HepG2 (cell line): ENCODE results near the gene NKAIN2. TPM values are rescaled to one million over a fixed set of nuclear protein-coding genes. Genes with fewer than 3 reads are reported as not detected.
A peak's percentile ranks its signal among the peaks of the same experiment; 100 is the strongest.

Source experiments
- ATAC-seq: fragments of 200-7000 bp; cut with Tn5 transposase; 3 replicates; pipeline ENCODE4 v1.9.1; 2020; ENCODE audit warnings: mild to moderate bottlenecking, moderate library complexity
- BruUV-seq: library from RNA; stranded (reverse); fragments of 400-500 nt; replicated peaks from 2 replicates; lab custom pipeline; 2021; lab: Mats Ljungman, UMichigan
- CTCF ChIA-PET: fragments of 300-600 bp; formaldehyde crosslinking; extraction: SDS; loops from one replicate; lab custom pipeline; 2021; ENCODE audit warnings: low total read pairs, inconsistent platforms, low intra/inter-chr PET ratio; lab: Yijun Ruan, JAX
- POLR2A ChIA-PET: fragments of 350-600 bp; sonication (Branson Sonifier 250); formaldehyde crosslinking; loops from one replicate; lab custom pipeline; 2020; ENCODE audit warnings: antibody characterized with exemption, inconsistent platforms; lab: Yijun Ruan, JAX
- DNase-seq: peaks from one replicate; pipeline ENCODE4 v3.0.0-alpha.2; 2015; ENCODE audit warnings: low spot score
- FAIRE-seq: peaks from 3 replicates; lab custom pipeline; 2011; peaks lifted over from hg19 to GRCh38; lab: Jason Lieb, UNC
- H2AFZ ChIP-seq: one replicate; pipeline ENCODE4 v1.6.1; 2011; ENCODE audit warnings: low read length, inconsistent platforms
- H3K27ac ChIP-seq: fragments of 300-600 bp; 3 replicates; pipeline ENCODE4 v1.8.0; 2011; ENCODE audit warnings: mixed run types, mild to moderate bottlenecking, mixed read lengths, low read length, inconsistent platforms; ENCODE audit not compliant: insufficient read depth; ENCODE audit errors: extremely low read length
- H3K27me3 ChIP-seq, 2 experiments: fragments of 200-600 bp in 1 of 2; 2 replicates in 1 of 2; 3 replicates in 1 of 2; pipeline versions ENCODE4 v1.6.0 to v1.8.0; 2011; ENCODE audit warnings: low read length in 2 of 2, mild to moderate bottlenecking in 2 of 2, moderate library complexity in 2 of 2, inconsistent platforms in 1 of 2; ENCODE audit not compliant: insufficient read depth in 2 of 2, control insufficient read depth in 1 of 2
- H3K36me3 ChIP-seq, 2 experiments: fragments of 200-600 bp in 1 of 2; replicated peaks in 1 of 2; 2 replicates in 1 of 2; 3 replicates in 1 of 2; pipeline versions ENCODE4 v1.5.1 to v1.8.0; 2011; ENCODE audit warnings: low read length in 2 of 2, inconsistent platforms in 1 of 2; ENCODE audit not compliant: insufficient read depth in 2 of 2, control insufficient read depth in 1 of 2
- H3K4me1 ChIP-seq: 2 replicates; pipeline ENCODE4 v1.5.1; 2012; ENCODE audit warnings: low read length, inconsistent platforms; ENCODE audit not compliant: insufficient read depth
- H3K4me2 ChIP-seq: 2 replicates; pipeline ENCODE4 v1.6.0; 2011; ENCODE audit warnings: low read depth, low read length, inconsistent platforms
- H3K4me3 ChIP-seq, 3 experiments: fragments of 200-600 bp in 1 of 3; sonication (generic), shearing (Covaris generic) in 1 of 3; replicated peaks in 1 of 3; 2 replicates each; pipeline ENCODE4 v1.5.1; 2011 to 2016; ENCODE audit warnings: low read length in 3 of 3, inconsistent platforms in 2 of 3, low read depth in 2 of 3, mild to moderate bottlenecking in 2 of 3, control low read depth in 1 of 3, mixed read lengths in 1 of 3; ENCODE audit not compliant: insufficient read depth in 1 of 3
- H3K79me2 ChIP-seq: one replicate; pipeline ENCODE4 v1.6.1; 2011; ENCODE audit warnings: low read length, inconsistent platforms; ENCODE audit not compliant: insufficient read depth
- H3K9ac ChIP-seq: 2 replicates; pipeline ENCODE4 v1.6.0; 2011; ENCODE audit warnings: mild to moderate bottlenecking, low read depth, low read length, inconsistent platforms; ENCODE audit not compliant: insufficient read depth
- H3K9me3 ChIP-seq: 2 replicates; pipeline ENCODE4 v1.5.1; 2012; ENCODE audit warnings: mild to moderate bottlenecking, low read length
- H4K20me1 ChIP-seq: 2 replicates; pipeline ENCODE4 v1.6.0; 2011; ENCODE audit warnings: inconsistent platforms, mild to moderate bottlenecking, low read length, moderate library complexity; ENCODE audit not compliant: insufficient read depth
- ARNT2 ChIP-seq: sonication (generic); formaldehyde crosslinking; IDR thresholded peaks from 2 replicates; pipeline ENCODE4 v1.8.0; 2022; ENCODE audit warnings: mild to moderate bottlenecking, low read depth, missing genetic modification reagents, moderate library complexity
- ASH2L ChIP-seq: fragments of 300-600, 200-600 bp; sonication (generic); IDR thresholded peaks from 2 replicates; pipeline ENCODE4 v1.7.0; 2017; ENCODE audit warnings: low read depth, mild to moderate bottlenecking, moderate library complexity, mixed read lengths, low read length; ENCODE audit not compliant: insufficient read length
- CENPX ChIP-seq: sonication (generic); formaldehyde crosslinking; IDR thresholded peaks from 2 replicates; pipeline ENCODE4 v1.9.0; 2021; ENCODE audit warnings: mild to moderate bottlenecking, missing genetic modification reagents, moderate library complexity
- MAFF ChIP-seq: IDR thresholded peaks from 2 replicates; pipeline ENCODE4 v1.6.1; 2011; ENCODE audit warnings: low read depth, low read length, improper control_type of control experiment
- MAFK ChIP-seq, 2 experiments: IDR thresholded peaks in 1 of 2; conservative IDR thresholded peaks in 1 of 2; 2 replicates each; pipeline ENCODE4 v1.6.1; 2011; ENCODE audit warnings: improper control_type of control experiment in 2 of 2, low read length in 2 of 2
- RFXANK ChIP-seq: IDR thresholded peaks from 2 replicates; pipeline ENCODE4 v1.6.1; 2016
- SNRNP70 ChIP-seq: fragments of 200-400 bp; formaldehyde crosslinking; IDR thresholded peaks from 2 replicates; pipeline ENCODE4 v1.6.1; 2017; ENCODE audit warnings: mild to moderate bottlenecking, low read depth, low read length, moderate library complexity
- THAP11 ChIP-seq: IDR thresholded peaks from 2 replicates; pipeline ENCODE4 v1.6.1; 2016; ENCODE audit warnings: missing biosample characterization, missing genetic modification reagents
- ZNF569 ChIP-seq: sonication (generic); formaldehyde crosslinking; IDR thresholded peaks from 2 replicates; pipeline ENCODE4 v1.5.0; 2020; ENCODE audit warnings: mild to moderate bottlenecking, missing genetic modification reagents, moderate library complexity, borderline replicate concordance
- ZNF570 ChIP-seq: sonication (generic); formaldehyde crosslinking; IDR thresholded peaks from 2 replicates; pipeline ENCODE4 v1.4.0; 2020; ENCODE audit warnings: mild to moderate bottlenecking, missing genetic modification reagents, borderline replicate concordance
- WGBS: methylation state at CpG from one replicate; pipeline ENCODE4 v1.1.6; 2017; ENCODE audit warnings: low lambda C conversion rate; 5-methylcytosine and 5-hydroxymethylcytosine counted together
- in situ Hi-C: cut with HindIII; loops from 2 replicates; pipeline ENCODE4 v1.10.0; 2017; ENCODE audit warnings: low pct_unique_long_range_greater_than_20kb; ENCODE audit not compliant: extremely low pct_ligation_motif_present
- intact Hi-C: fragments of 100-400 bp; cut with micrococcal nuclease; formaldehyde crosslinking; loops from one replicate; pipeline ENCODE4 v1.10.0; 2022; ENCODE audit not compliant: unreplicated experiment
- polyA plus RNA-seq, 8 experiments: library from polyadenylated mRNA; depleted of rRNA in 3 of 8; stranded (reverse) in 7 of 8; unstranded in 1 of 8; fragments of >200 nt; fragmentation: Illumina TruSeq in 4 of 8; extraction: Trizol in 4 of 8; gene quantifications; 2 replicates each; pipeline versions ENCODE4 v1.2.1 to v1.2.3, GENCODE V29; 2011 to 2016; ENCODE audit warnings: low read depth in 4 of 8, missing spikeins in 1 of 8, mixed read lengths in 1 of 8; ENCODE audit not compliant: insufficient read depth in 1 of 8
- total RNA-seq, 5 experiments: library from RNA; depleted of rRNA; stranded (reverse); fragments of >200 nt; fragmentation: Illumina TruSeq; extraction: Trizol; gene quantifications; 2 replicates each; pipeline ENCODE4 v1.2.3, GENCODE V29; 2016; ENCODE audit warnings: low read depth in 1 of 5
- TF ChIP-seq, protein P1 (sequence below): sonication (generic); formaldehyde crosslinking; IDR thresholded peaks from 2 replicates; pipeline ENCODE4 v1.5.0; 2020; ENCODE audit warnings: mild to moderate bottlenecking, missing genetic modification reagents

The NKAIN2 gene
- total and polyA plus RNA-seq, 2 of the 13 experiments (the other 11 are each of a cell fraction or from before 2014, with no cell fraction given), result not detected

GRCh38 chr6:123838505-123839234, 35.0 kb downstream of the NKAIN2 start (continued):
- TF ChIP-seq ARNT2 (CRISPR knock-in tag) (no peak), CENPX (CRISPR knock-in tag) (no peak), THAP11 (CRISPR knock-in tag) (no peak), ZNF569 (CRISPR knock-in tag) (no peak), SNRNP70 (no peak), ASH2L (no peak), RFXANK (CRISPR knock-in tag) (no peak)
- TF ChIP-seq, protein P1, sequence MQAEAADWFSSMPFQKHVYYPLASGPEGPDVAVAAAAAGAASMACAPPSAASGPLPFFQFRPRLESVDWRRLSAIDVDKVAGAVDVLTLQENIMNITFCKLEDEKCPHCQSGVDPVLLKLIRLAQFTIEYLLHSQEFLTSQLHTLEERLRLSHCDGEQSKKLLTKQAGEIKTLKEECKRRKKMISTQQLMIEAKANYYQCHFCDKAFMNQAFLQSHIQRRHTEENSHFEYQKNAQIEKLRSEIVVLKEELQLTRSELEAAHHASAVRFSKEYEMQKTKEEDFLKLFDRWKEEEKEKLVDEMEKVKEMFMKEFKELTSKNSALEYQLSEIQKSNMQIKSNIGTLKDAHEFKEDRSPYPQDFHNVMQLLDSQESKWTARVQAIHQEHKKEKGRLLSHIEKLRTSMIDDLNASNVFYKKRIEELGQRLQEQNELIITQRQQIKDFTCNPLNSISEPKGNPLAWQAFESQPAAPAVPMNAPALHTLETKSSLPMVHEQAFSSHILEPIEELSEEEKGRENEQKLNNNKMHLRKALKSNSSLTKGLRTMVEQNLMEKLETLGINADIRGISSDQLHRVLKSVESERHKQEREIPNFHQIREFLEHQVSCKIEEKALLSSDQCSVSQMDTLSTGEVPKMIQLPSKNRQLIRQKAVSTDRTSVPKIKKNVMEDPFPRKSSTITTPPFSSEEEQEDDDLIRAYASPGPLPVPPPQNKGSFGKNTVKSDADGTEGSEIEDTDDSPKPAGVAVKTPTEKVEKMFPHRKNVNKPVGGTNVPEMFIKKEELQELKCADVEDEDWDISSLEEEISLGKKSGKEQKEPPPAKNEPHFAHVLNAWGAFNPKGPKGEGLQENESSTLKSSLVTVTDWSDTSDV (CRISPR knock-in tag), result no peak

DNA sequence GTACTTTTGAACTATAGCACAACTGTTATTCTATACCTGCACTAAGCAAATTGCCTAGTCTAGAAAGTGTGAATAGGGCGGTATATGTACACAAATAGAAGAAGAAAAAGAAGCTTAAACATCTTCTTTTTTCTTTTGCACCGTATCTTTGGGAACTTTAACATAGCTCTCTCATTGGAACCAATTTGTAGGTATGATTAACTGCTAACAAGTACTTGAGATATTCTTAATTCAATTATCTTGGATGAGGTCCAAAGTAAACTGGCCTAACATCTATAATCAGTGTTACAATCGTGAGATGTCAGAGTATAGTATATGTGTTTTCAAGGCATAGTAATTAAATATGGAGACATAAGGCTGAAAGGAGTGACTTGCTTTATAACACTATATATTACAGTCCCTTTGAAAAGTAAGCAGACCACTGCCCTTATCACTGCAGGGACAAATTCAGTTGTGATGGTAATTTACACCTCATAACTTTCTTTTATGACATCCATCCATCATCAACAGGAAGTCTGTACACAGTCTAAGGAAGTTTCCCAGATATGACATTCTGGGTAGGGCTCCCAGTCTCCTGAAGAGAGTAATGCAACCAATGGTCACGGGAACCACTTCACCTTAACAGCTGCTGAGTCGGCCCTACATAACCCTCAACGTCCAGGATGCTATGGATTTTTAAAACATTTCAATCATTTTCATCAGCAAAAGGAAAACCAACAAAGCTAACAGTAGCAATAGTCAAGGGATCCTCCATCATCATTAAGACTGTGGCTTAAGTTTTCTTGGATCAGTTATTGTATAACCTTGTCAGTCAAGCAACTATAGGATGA, 37.6 kb downstream of the NKAIN2 start:
- ChIA-PET POLR2A (no interaction called here), CTCF (no interaction called here)
- Histone ChIP-seq H3K9ac (no peak overlapping the region), H2AFZ (no peak overlapping the region), H3K4me1 (no peaks in the 10 kb centered on the region), H3K4me2 (no peak overlapping the region), H3K4me3 (no peak overlapping the region), H4K20me1 (no peaks in the 10 kb centered on the region), H3K36me3 (no peaks in the 10 kb centered on the region), H3K27me3 (no peaks in the 10 kb centered on the region), H3K9me3 (no peaks in the 10 kb centered on the region), H3K27ac (no peak overlapping the region), H3K79me2 (no peaks in the 10 kb centered on the region)
- no TSS peak for BruUV-seq
- FAIRE-seq (no peak), DNase-seq (no peak), ATAC-seq (no peak)
- under 1% methylated on average over 6 of the region's 6 CpGs for WGBS
- no peak for TF ChIP-seq RFXANK (CRISPR knock-in tag)
- TF ChIP-seq MAFK (conservative IDR thresholded peaks at IDR 0.05 in 1 of 2, IDR thresholded peaks at IDR 0.05 in 1 of 2; ENCODE audit: low read length in 2 of 2), result peak; percentile 48 to 55; a peak in 2 of 4 replicates
- no peak for TF ChIP-seq ZNF570 (CRISPR knock-in tag)
- 0 out of 2 replicates have a peak, but pooled peaks have one; percentile 44 for TF ChIP-seq MAFF
- in situ Hi-C loops (no loop called here), intact Hi-C loops (no loop called here)
